HG02571 (cell line): ENCODE data around the gene PEAR1.

Source experiments
- ATAC-seq: cut with Tn5 transposase; IDR thresholded peaks from one replicate; pipeline ENCODE4 v1.9.1; 2021; ENCODE audit warnings: mild to moderate bottlenecking, moderate library complexity; ENCODE audit not compliant: unreplicated experiment

The PEAR1 gene

GRCh38 chr1:156935505-156936128, 42.1 kb downstream of the PEAR1 start:
- ATAC-seq = no peak

GRCh38 chr1:156936191-156936590, 42.7 kb downstream of the PEAR1 start:
- ATAC-seq = no peak

- ATAC-seq = no peak
These were observed 43.3 kb downstream of the PEAR1 start for GRCh38 chr1:156936721-156937220.

- ATAC-seq = no peak
These were observed 44.4 kb downstream of the PEAR1 start for GRCh38 chr1:156937883-156938282.

GRCh38 chr1:156938813-156939212, 45.3 kb downstream of the PEAR1 start:
- no peak for ATAC-seq

GRCh38 chr1:156939786-156940334, 46.3 kb downstream of the PEAR1 start:
- ATAC-seq = no peak

- no peak for ATAC-seq
These were observed 48.2 kb downstream of the PEAR1 start for GRCh38 chr1:156941675-156942074.

- ATAC-seq = no peak
These were observed 48.7 kb downstream of the PEAR1 start for GRCh38 chr1:156942176-156942575.

GRCh38 chr1:156942576-156942975, 49.1 kb downstream of the PEAR1 start:
- ATAC-seq = no peak

- no peak for ATAC-seq
These were observed 50.2 kb downstream of the PEAR1 start for GRCh38 chr1:156943756-156944155.

- ATAC-seq = no peak
These were observed 50.8 kb downstream of the PEAR1 start for GRCh38 chr1:156944268-156944667.

- no peak for ATAC-seq
These were observed 51.3 kb downstream of the PEAR1 start for GRCh38 chr1:156944848-156945247.

- ATAC-seq = no peak
These were observed 52.6 kb downstream of the PEAR1 start for GRCh38 chr1:156945881-156946661.

GRCh38 chr1:156947127-156947526, 53.6 kb downstream of the PEAR1 start:
- ATAC-seq = no peak

GRCh38 chr1:156947818-156948525, 54.5 kb downstream of the PEAR1 start:
- ATAC-seq = no peak

GRCh38 chr1:156948708-156949107, 55.2 kb downstream of the PEAR1 start:
- no peak for ATAC-seq

GRCh38 chr1:156949127-156949526, 55.6 kb downstream of the PEAR1 start:
- no peak for ATAC-seq

- ATAC-seq = no peak
These were observed 57.9 kb downstream of the PEAR1 start for GRCh38 chr1:156951371-156951770.

GRCh38 chr1:156953571-156953970, 60.1 kb downstream of the PEAR1 start:
- ATAC-seq = no peak

GRCh38 chr1:156956333-156956732, 62.8 kb downstream of the PEAR1 start:
- ATAC-seq = no peak

GRCh38 chr1:156957634-156958033, 64.1 kb downstream of the PEAR1 start:
- ATAC-seq = no peak
